ENCODE results near the gene TNK2.

DNA sequence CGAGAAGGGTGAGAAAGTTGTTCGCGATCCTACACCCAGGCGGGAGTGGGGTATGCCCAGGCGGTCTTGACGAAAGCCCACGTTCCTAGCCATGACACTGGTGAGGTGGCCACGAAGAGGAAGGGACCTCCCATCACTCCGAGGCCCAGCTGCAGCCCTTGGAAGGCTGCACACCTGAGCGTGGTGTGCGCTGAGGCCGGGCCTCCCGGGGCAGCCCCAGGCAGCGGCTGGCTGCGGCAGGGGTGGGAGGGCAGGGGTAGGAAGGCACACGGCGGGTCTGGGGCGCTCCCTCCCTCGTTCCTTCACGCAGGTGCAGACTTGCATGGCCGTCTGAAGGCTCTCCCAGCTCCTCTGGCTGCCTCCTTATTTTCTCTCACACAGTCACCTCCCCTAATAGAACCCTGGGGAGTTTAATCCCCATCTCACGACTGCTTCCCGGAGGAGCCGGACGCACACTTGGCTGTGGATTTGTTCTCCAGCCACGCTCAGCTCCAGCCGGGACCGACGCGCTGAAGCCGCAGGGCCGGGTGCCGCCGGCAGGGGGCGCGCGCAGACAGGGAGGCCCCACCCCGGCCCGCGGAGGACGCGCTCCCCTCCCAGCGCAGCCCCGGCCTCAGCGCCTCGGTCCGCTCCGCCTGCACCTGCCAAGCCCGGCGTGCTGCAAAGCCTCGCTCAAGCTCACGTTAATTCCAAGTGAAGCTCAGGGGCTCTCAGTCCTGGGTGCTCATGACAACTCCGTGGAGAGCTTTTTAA, 58.9 kb downstream of the TNK2 start:
- TF ChIP-seq, protein P1, sequence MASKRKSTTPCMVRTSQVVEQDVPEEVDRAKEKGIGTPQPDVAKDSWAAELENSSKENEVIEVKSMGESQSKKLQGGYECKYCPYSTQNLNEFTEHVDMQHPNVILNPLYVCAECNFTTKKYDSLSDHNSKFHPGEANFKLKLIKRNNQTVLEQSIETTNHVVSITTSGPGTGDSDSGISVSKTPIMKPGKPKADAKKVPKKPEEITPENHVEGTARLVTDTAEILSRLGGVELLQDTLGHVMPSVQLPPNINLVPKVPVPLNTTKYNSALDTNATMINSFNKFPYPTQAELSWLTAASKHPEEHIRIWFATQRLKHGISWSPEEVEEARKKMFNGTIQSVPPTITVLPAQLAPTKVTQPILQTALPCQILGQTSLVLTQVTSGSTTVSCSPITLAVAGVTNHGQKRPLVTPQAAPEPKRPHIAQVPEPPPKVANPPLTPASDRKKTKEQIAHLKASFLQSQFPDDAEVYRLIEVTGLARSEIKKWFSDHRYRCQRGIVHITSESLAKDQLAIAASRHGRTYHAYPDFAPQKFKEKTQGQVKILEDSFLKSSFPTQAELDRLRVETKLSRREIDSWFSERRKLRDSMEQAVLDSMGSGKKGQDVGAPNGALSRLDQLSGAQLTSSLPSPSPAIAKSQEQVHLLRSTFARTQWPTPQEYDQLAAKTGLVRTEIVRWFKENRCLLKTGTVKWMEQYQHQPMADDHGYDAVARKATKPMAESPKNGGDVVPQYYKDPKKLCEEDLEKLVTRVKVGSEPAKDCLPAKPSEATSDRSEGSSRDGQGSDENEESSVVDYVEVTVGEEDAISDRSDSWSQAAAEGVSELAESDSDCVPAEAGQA (IDR thresholded peaks at IDR 0.05; ENCODE audit: low read depth) = no peak
- TF ChIP-seq, protein P1 (CRISPR knock-in tag; IDR thresholded peaks at IDR 0.05; ENCODE audit: borderline replicate concordance) = no peak
- TF ChIP-seq ZFP37 (CRISPR knock-in tag; IDR thresholded peaks at IDR 0.05; ENCODE audit: borderline replicate concordance) = no peak
- no peak for TF ChIP-seq SETDB1 (CRISPR knock-in tag; IDR thresholded peaks at IDR 0.05; ENCODE audit: borderline replicate concordance)
- TF ChIP-seq ZBTB7B (CRISPR knock-in tag; IDR thresholded peaks at IDR 0.05) = no peak
- no peak for TF ChIP-seq MAF1 (CRISPR knock-in tag; IDR thresholded peaks at IDR 0.05; ENCODE audit: borderline replicate concordance)
- TF ChIP-seq ZNF629 (CRISPR knock-in tag; conservative IDR thresholded peaks at IDR 0.05) = no peak
- TF ChIP-seq POLR2AphosphoS2 (IDR thresholded peaks at IDR 0.05; ENCODE audit: low read depth, low read length) = no peak
- no peak for TF ChIP-seq ZNF274 (CRISPR knock-in tag; IDR thresholded peaks at IDR 0.05)
- TF ChIP-seq, protein P2, sequence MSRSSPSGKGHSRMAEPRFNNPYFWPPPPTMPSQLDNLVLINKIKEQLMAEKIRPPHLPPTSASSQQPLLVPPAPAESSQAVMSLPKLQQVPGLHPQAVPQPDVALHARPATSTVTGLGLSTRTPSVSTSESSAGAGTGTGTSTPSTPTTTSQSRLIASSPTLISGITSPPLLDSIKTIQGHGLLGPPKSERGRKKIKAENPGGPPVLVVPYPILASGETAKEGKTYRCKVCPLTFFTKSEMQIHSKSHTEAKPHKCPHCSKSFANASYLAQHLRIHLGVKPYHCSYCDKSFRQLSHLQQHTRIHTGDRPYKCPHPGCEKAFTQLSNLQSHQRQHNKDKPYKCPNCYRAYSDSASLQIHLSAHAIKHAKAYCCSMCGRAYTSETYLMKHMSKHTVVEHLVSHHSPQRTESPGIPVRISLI (CRISPR knock-in tag; IDR thresholded peaks at IDR 0.05; ENCODE audit: borderline replicate concordance) = no peak
- TF ChIP-seq, protein P3, sequence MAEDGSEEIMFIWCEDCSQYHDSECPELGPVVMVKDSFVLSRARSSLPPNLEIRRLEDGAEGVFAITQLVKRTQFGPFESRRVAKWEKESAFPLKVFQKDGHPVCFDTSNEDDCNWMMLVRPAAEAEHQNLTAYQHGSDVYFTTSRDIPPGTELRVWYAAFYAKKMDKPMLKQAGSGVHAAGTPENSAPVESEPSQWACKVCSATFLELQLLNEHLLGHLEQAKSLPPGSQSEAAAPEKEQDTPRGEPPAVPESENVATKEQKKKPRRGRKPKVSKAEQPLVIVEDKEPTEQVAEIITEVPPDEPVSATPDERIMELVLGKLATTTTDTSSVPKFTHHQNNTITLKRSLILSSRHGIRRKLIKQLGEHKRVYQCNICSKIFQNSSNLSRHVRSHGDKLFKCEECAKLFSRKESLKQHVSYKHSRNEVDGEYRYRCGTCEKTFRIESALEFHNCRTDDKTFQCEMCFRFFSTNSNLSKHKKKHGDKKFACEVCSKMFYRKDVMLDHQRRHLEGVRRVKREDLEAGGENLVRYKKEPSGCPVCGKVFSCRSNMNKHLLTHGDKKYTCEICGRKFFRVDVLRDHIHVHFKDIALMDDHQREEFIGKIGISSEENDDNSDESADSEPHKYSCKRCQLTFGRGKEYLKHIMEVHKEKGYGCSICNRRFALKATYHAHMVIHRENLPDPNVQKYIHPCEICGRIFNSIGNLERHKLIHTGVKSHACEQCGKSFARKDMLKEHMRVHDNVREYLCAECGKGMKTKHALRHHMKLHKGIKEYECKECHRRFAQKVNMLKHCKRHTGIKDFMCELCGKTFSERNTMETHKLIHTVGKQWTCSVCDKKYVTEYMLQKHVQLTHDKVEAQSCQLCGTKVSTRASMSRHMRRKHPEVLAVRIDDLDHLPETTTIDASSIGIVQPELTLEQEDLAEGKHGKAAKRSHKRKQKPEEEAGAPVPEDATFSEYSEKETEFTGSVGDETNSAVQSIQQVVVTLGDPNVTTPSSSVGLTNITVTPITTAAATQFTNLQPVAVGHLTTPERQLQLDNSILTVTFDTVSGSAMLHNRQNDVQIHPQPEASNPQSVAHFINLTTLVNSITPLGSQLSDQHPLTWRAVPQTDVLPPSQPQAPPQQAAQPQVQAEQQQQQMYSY (CRISPR knock-in tag; IDR thresholded peaks at IDR 0.05) = no peak
